Ureter (tissue), 1 donor: ENCODE results near the gene ZNF254. TPM values are rescaled to one million over a fixed set of nuclear protein-coding genes. Genes with fewer than 3 reads are reported as not detected.
A peak's percentile ranks its signal among the peaks of the same experiment; 100 is the strongest.
"Not testable (repeated sequence)": the region's sequence is repeated elsewhere in the genome, so short reads cannot be mapped to it uniquely, and the experiment has no call there.

Source experiments
- DNase-seq: peaks from one replicate; pipeline ENCODE4 v3.0.0-alpha.2; 2020; ENCODE audit warnings: low spot score
- total RNA-seq: library from RNA; stranded (reverse); gene quantifications from one replicate; pipeline ENCODE4 v1.2.4, GENCODE V29; 2023
- donor health status: DM: yes; HTN: yes; CAD: no.

The ZNF254 gene
- total RNA-seq, result 36.9 TPM

DNA sequence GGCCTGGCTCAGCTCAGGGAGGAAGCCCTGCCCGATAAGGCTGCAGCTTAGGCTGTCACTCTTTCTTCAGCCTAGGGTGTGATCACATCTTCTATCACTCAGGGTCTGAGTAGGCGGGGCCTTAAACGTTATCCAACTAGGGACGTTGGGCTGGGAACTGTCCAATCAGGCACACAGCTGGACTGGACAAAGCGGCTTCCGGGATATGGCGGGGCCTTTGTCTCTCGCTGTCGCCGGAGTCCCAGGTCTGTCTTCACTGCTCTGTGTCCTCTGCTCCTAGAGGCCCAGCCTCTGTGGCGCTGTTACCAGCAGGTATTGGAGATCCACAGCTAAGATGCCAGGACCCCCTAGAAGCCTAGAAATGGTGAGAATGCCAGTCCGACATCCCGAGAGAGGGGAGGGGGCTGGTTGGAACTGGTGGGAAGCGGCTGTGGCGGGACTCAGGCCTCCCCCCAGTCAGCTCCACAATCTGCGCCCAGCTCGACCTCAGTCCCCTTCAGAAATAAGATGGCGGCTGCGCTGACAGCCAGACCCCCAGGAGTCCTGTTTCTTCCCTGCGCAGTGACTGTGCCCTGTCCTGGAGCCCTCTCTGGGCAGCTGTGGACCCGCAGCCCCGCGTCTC lies at the start of gene ZNF254:
Gene ZNF254, plus strand, starts transcription at position 214 of the 622 bp plus-strand sequence. Its CDS starts 121 bp downstream, at position 335.
- DNase-seq, result peak; percentile 94

DNA sequence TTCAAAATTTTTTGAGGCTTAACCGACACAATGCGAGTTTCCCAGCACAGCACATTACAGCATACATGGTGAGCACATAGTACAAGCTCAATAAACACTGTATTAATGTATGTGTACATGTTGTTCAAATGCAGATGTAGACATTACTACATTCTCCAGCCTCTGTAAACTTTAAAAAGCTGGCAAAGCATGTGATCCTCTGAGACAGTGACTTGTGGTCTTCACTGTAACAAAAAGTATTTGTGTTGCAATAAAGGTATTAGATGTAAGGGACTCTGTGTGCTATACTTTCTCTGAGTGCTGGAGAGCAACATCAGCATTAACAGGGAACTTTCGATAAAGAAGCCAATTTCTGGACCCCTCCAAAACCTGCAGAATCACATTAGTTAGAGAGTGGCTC lies 46.4 kb upstream of the ZNF254 start:
- DNase-seq, result no peak

DNA sequence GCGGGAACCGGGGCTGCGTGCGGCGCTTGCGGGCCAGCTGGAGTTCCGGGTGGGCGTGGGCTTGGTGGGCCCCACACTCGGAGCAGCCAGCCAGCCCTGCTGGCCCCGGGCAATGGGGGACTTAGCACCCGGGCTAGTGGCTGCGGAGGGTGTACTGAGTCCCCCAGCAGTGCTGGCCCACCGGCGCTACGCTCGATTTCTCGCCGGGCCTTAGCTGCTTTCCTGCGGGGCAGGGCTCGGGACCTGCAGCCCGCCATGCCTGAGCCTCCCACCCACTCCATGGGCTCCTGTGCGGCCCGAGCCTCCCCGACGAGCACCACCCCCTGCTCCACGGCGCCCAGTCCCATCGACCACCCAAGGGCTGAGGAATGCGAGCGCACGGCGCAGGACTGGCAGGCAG lies 45.7 kb upstream of the ZNF254 start:
- DNase-seq, result not testable (repeated sequence)

DNA sequence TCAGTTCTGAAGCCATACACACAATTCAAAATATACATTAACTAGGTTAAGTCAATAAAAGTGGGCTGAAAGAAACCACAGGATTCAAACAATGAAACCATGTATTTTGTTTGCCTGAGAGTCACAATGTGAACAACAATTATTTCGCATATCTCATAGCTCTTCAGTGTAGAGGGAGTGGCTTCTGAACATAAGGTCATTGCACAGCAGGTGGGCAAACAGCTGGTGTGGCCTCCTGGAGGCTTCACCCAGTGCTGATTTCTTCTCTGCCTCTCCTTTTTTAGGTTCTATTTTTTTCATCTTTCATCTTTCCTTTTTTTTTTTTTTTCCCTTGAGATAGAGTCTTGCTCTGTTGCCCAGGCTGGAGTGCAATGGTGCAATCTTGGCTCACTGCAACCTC lies 40.4 kb upstream of the ZNF254 start:
- DNase-seq, result no peak

DNA sequence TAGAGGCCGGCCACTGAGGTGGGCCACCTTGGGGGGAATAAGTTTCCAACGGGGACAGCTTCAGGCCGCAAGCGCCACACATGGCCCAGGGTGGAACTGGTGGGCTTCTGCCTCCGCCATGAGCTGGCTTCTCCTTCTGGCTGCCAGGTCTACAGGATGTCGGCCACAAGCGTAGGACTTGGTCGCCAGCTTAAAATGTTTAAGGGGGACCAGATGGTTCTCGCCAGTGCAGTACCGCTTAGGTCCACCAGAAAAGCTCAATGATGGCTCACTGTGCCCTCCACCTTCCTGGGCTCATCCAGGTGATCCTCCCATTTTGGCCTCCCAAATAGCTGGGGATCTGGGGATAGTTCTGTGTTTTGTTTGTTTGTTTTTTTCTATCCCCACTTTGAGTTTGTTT lies 38.7 kb upstream of the ZNF254 start:
- no peak for DNase-seq

DNA sequence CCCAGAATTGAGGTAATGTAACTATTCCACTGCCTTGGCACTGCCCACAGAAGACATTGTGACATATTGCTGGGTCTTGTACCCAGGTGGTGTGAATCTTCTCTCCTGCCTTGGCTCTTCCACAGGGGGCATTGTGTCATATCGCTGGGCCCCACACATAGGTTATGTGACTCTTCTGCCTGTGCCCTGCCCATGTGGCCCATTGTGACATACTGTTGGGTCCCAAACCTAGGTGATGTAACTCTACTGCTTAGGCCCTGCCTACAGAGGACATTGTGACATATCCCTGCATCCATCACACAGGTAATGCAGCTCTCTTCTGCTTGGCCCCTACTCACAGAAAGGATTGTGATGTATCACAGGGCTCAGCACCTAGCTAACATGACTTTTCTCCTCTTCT lies 37.5 kb upstream of the ZNF254 start:
- DNase-seq, result no peak

DNA sequence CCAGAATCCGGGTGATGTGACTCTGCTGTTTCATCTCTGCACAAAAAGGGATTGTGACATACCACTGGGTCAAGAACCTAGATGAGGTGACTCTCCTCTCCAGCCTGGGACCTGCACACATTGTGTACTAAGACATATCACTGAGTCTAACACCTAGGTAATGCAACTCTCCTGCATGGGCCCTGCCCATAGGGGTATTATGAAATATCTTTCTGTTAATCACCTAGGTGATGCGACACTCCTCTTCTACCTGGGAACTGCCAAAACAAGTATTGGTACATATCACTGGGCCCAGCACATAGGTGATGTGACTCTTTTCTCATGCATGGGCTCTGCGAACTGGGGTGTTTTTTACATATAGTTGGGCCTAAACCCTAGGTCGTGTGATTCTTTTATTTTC lies 35.5 kb upstream of the ZNF254 start:
- DNase-seq, result no peak

DNA sequence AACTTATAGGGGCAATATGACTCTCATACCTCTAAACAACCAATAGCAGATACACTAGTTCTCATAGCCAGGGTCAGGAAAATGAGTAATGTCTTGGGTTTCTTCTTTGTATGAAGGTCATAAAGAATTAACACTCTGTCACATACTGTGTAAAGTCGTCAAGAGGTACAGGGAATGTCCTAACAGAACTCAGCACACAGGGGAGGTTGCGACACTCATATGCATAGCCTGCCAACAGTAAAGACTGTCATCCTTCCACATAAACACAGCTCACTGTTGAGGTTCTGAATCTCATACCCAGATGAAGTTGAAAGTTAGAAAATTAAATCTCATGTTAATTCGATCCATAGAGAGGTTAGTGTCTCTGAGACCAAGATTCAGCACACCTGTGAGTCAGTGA lies 34.2 kb upstream of the ZNF254 start:
- no peak for DNase-seq

DNA sequence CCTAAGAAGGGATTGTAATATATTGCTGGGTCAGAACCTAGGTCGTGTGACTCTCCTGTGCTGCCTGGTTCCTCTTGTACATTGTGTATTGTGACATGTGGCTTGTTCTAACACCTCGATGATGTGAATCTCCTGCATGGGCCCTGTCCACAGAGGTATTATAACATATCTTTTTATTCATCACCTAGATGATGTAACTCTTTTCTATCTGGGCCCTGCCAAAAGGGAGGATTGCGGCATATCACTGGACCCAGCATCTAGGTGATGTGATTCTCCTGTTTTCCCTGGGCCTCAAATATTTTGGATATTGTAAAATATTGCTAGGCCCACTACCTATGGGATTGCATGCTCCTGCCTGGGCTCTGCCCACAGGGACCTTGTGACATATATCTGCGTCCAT lies 33.4 kb upstream of the ZNF254 start:
- DNase-seq, result no peak

DNA sequence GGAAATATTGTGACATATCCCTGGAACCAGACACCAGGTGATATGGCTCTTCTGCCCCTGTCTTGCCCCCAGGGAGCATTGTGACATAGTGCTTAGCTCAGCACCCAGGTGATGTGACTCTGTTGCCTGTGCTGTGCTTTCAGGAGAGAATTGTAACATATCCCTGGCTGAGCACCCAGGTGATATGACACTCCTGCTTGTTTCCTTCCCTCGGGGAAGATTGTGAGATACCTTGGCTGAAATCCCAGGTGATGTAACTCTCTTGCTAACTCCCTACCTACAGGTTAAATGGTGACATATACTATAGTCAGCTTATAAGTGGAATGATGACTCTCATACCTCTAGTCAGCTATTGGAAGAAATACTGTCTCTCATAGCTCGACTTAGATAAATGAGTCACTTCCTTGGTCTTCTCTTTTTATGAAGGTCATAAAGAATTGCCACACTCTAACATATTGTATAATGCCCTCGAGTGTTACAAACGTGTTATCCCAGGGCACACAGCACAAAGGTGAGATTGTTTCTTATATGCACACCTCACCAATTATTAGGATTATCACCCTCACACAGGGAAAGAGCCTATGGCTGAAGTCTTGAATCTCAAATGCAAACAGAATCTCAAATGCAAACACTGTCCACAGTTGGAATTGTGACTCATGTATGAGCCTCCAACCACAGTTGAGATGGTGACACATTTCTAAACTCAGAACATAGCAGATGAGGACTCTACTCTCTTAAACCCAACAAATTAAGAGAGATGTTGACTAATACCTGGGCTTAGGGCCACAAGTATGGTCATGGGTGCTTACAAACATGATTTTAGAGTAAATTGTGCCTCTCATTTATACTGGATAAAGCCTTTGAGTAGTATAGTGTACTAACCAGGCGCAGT lies 32.7 kb upstream of the ZNF254 start:
- no peak for DNase-seq

DNA sequence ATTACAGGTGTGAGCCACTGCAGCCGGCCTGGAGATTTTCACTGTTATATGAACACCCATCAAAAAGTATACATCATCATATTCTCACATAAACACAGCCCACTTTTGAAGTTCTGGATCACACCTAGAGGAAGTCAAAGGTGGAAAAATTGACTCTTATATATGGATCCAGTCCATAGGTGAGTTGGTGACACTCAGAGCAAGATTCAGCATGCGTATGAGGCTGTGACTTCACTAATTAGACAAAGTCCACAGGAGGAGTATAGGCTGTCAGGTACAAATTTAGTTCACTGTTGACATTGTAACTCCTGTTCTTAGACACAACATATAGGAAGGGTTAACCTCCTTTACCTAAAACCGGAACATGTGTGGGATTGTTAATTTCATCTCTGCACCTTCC lies 31.4 kb upstream of the ZNF254 start:
- DNase-seq, result no peak

DNA sequence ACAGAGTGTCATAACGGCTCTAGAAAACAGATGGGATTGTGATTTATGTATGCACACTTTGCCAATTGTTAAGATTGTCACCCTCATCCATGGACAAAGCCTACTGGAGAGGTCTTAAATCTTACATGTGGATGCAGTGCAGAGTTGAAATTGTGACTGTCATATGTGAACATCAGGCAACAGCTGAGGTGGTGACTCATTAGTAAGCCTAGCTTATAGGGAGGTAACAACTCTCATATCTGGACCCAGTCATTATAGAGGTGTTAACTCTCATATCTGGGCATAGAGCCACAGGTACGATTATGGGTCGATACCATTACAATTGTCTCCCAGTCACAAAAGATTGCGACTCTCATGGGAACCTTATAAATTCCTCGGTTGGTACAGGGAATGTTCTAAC lies 29.8 kb upstream of the ZNF254 start:
- no peak for DNase-seq

DNA sequence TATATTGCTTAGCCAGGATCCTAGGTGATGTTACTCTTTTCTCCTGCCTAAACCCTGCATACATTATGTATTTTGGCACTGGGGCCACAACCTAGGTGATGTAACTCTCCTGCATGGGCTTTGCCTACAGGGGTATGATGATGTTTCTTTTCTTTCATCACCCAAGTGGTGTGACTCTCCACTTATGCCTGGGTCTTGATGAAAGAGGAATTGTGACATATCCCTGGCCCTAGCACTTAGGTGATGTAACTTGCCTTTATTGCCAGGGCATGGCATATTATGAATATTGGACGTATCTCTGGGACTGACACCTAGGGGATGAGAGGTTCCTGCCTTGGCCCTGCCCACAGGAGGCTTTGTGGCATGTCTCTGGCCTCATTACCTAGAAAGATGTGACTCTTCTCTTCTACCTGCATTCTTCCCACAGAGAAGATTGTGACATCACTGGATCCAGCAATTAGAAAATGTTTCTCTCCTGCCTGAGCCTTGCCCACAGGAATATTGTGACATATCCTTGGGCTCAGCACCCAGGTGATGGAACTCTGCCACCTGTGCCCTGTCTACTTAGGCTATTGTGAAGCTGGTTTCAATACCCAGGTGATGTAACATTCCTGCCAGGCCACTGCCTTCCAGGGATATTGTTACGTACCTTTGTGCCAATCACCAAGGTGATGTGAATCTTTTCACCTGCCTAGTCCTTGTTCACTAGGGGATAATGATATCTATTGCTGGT lies 27.3 kb upstream of the ZNF254 start:
- DNase-seq, result no peak

DNA sequence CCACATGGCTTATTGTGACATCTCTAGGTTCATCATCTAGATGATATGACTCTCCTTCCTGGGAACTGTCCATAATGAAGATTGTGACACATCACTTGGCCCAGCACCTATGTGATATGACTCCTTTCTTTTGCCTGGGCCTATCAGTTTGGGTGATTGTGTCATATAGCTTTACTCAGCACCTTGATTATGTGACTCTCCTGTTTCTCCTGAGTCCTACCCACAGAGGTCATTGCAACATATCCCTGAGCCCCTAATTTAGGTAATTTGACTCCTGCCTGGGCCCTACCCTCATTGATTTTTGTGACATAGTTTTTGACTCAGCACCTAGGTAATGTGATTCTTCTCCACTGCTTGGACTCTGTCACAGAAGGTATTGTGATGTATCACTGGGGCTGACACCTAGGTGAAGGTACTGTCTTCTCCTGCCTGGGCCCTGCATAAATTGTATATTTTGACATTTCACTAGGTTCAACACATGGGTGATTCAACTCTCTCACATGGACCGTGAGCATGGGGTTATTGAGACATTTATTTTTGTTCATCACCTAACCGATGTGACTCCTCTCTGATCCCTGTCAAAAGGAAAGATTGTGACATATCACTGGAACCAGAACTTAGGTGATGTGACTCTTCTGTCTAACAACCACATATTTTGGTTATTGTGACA lies 26.2 kb upstream of the ZNF254 start:
- no peak for DNase-seq

DNA sequence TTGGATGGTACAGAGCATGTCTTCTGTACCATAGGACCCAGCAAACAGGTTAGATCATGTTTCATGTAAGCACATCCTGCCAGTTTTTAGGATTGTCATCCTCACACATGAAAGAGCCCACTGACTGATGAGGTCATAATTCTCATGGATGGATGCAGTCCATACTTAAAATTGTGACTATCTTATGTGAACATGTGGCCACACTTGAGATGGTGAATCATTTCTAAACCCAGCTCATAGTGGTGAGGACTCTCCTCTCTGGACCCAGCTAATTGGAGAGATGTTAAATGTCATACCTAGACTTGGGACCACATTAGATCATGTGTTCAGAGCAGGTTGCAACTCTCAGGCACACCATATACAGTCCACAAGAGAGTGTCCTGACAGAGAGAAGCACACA lies 24.8 kb upstream of the ZNF254 start:
- DNase-seq, result no peak

DNA sequence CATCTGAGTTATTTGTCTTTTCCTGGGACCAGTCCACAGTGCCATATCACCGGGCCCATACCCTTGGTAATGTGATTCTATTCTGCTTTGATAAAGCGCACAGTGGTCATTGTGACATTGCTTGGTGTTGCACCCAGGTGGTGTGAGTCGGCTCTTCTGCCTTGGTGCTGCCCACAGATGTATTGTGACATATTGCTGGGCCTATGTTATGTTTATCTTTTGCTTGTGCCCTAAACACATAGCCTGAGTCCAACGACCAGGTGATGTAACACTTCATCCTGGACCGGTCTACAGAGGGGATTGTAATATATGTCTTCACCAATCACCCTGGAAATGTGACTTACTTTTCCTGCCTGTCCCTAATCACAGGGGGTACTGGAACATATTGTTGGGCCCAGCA lies 23.7 kb upstream of the ZNF254 start:
- no peak for DNase-seq

DNA sequence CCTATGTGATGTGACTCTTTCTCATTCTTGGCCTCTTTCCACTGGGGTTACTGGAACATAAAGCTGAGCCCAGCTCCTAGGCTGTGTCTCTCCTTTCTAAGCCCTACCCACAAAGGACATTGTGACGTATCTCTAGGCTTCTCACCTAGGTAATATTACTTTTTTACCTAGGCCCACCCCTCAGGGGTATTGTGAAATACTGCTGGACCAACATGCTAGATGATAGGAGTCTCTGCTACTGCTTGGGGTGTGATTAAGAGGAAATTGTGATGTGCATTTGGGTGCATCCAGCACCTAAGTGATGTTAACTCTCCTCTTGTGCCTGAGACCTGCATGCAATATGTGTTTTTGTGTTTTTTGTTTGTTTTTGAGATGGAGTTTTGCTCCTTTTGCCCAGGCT lies 22.8 kb upstream of the ZNF254 start:
- DNase-seq, result no peak

DNA sequence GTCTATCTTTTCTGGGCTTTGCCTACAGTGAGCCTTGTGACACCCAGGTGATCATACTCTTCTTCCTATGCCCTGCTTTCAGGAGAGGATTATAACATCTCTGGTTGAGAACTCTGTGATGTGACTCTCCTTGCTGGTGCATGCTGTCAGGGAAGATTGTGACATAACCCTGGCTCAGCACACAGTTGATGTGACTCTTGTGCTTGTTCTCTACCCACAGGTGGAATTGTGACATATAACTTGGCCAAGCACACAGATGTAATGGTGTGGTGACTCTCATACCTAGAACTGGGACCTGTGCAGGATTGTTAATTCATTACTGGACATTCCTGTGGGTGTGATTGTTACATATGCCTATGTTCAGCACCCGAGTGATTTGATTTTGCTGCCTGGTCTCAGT lies 21.7 kb upstream of the ZNF254 start:
- DNase-seq, result no peak

DNA sequence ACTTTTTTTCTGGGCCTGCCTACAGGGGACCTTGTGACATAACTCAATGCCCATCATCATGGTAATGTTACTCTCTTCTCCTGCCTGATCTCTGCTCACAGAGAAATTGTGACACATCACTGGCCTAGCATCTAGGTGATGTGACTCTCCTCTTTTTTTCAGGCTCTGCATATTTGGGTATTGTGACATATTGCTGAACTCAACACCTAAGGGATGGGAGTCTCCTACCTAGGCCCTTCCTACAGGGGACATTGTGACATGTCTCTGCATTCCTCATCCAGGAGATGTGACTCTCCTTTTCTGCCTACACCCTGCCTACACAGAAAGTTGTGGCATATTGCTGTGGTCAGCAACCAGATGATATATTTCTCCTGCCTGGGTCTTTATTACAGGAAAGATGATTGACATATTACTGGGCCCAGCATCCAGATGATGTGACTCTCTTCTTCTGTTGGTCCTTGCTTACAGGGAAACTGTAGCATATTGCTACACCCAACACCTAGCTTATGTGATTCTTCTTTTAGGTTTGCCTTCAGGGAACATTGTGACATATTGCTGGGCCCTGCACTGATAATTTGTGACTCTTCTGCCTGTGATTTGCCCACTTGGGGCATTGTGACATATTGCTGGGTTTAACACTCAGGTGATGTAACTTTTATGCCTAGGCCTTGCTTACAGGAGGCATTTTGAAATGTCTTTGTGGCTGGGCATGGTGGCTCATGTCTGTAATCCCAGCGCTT lies 21.0 kb upstream of the ZNF254 start:
- DNase-seq, result no peak

DNA sequence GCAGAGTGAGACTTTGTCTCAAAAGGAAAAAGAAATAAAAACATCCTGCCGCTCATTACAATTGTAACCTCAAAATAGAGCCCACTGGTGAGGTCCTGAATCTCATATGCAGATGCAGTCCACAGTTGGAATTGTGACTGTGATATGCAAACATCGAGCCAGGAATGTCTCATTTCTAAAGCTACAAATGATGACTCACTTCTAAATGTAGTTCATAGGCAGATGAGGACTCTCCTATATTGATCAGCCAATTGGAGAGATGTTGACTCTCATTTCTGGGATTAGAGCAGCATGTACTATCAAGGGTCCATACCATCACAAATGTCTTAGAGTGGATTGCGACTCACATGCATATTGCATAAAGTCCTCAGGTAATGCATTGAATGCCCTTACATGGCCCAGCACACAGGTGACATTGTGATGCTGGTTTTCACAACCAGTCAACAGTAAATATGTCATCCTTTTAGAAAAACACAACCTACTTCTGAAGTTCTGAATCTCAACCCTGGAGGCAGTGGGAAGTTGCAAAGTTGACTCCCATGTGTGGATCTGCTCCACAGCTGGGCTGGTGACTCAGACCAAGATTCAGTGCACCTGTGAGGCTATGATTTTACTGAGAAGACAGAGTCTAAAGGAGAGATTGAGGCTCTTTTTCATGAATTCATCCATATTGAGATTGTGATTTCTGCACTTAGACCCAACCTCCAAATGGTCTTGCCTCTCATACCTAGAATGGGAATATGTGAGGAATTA lies 16.9 kb upstream of the ZNF254 start:
- no peak for DNase-seq

DNA sequence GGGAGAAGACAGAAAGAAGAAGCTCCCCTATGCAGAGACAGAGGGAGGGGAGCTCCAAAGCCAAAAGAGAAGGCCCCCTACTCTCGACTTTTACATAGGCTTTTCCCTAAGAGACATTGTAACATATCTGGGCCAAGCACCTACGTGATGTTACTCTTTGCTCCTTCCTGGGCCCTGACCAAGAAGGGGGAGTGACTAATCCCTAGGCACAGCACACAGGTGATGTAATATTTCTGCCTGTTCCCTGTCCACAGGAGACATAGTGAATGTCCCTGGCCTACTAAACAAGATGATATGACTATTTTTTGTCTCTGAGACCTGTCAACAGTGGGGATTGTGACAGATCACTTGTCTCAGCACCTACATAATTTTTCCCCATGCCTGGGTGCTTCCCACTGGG lies 15.9 kb upstream of the ZNF254 start:
- DNase-seq, result no peak
